SJSA1 (cell line): Measurements from ENCODE around the gene MOB2. TPM values are rescaled to one million over a fixed set of nuclear protein-coding genes. Genes with fewer than 3 reads are reported as not detected.
"Not testable (repeated sequence)": the region's sequence is repeated elsewhere in the genome, so short reads cannot be mapped to it uniquely, and the experiment has no call there.

Experiments used
- DNase-seq, 2 experiments: peaks; one replicate each; pipeline ENCODE4 v3.0.0-alpha.2; 2015 to 2020; ENCODE audit warnings: low spot score in 2 of 2, low read depth in 1 of 2
- H3K27ac ChIP-seq: fragments of 250-450 bp; sonication (Bioruptor Pico); 2 replicates; pipeline ENCODE4 v1.5.1; 2020; ENCODE audit warnings: mild to moderate bottlenecking, moderate library complexity
- H3K27me3 ChIP-seq: fragments of 250-450 bp; sonication (Bioruptor Pico); replicated peaks from 2 replicates; pipeline ENCODE4 v1.5.1; 2020; ENCODE audit warnings: mild to moderate bottlenecking, moderate library complexity
- H3K36me3 ChIP-seq: fragments of 250-450 bp; sonication (Bioruptor Pico); 2 replicates; pipeline ENCODE4 v1.5.1; 2020; ENCODE audit warnings: mild to moderate bottlenecking
- H3K4me1 ChIP-seq: fragments of 250-450 bp; sonication (Bioruptor Pico); replicated peaks from 2 replicates; pipeline ENCODE4 v1.6.1; 2021; ENCODE audit warnings: mild to moderate bottlenecking
- H3K4me3 ChIP-seq: fragments of 250-450 bp; sonication (Bioruptor Pico); 2 replicates; pipeline ENCODE4 v1.5.1; 2020; ENCODE audit warnings: mild to moderate bottlenecking
- H3K9me3 ChIP-seq: fragments of 250-450 bp; sonication (Bioruptor Pico); replicated peaks from 2 replicates; pipeline ENCODE4 v1.5.1; 2020; ENCODE audit warnings: mild to moderate bottlenecking
- total RNA-seq: library from RNA; depleted of rRNA; stranded (reverse); fragments of >200 nt; shearing (Covaris generic); gene quantifications from 2 replicates; pipeline ENCODE4 v1.2.3, GENCODE V29; 2014

Gene MOB2
- total RNA-seq, 1 experiment from 2014 or later: 9.1 TPM

- H3K9me3 ChIP-seq: no peaks in the 10 kb centered on the region
- no peak for DNase-seq
- H3K27me3 ChIP-seq: no peaks in the 10 kb centered on the region
- H3K4me3 ChIP-seq: no peak overlapping the region
- no peaks in the 10 kb centered on the region for H3K36me3 ChIP-seq
- no peak overlapping the region for H3K27ac ChIP-seq
- H3K4me1 ChIP-seq: no peaks in the 10 kb centered on the region
These were observed 27.0 kb upstream of the MOB2 start for GRCh38 chr11:1513326-1514296.

GRCh38 chr11:1512531-1513258 is 26.1 kb upstream of the MOB2 start:
- DNase-seq, H3K27ac ChIP-seq, H3K36me3 ChIP-seq, H3K4me3 ChIP-seq, H3K4me1 ChIP-seq, H3K27me3 ChIP-seq, H3K9me3 ChIP-seq: not testable (repeated sequence)

- Histone ChIP-seq H3K27me3 (no peaks in the 10 kb centered on the region), H3K27ac (no peak overlapping the region)
These were observed 25.4 kb upstream of the MOB2 start for GRCh38 chr11:1511937-1512496.

GRCh38 chr11:1510928-1511327 is 24.3 kb upstream of the MOB2 start:
- DNase-seq: no peak
- no peak overlapping the region for H3K27ac ChIP-seq
- H3K4me1 ChIP-seq: no peaks in the 10 kb centered on the region
- H3K36me3 ChIP-seq: no peaks in the 10 kb centered on the region
- H3K4me3 ChIP-seq: no peak overlapping the region
- no peaks in the 10 kb centered on the region for H3K9me3 ChIP-seq
- no peaks in the 10 kb centered on the region for H3K27me3 ChIP-seq

More at GRCh38 chr11:1511937-1512496, 25.4 kb upstream of the MOB2 start:
- no peaks in the 10 kb centered on the region for H3K9me3 ChIP-seq
- H3K36me3 ChIP-seq: no peaks in the 10 kb centered on the region
- no peak for DNase-seq
- H3K4me1 ChIP-seq: no peaks in the 10 kb centered on the region
- no peak overlapping the region for H3K4me3 ChIP-seq

GRCh38 chr11:1510351-1510750 is 23.8 kb upstream of the MOB2 start:
- H3K4me1 ChIP-seq, H3K4me3 ChIP-seq, H3K36me3 ChIP-seq, H3K27ac ChIP-seq, H3K9me3 ChIP-seq, H3K27me3 ChIP-seq, DNase-seq: not testable (repeated sequence)

- Histone ChIP-seq H3K9me3 (no peaks in the 10 kb centered on the region), H3K4me1 (no peaks in the 10 kb centered on the region), H3K27ac (no peak overlapping the region), H3K4me3 (no peak overlapping the region), H3K36me3 (no peaks in the 10 kb centered on the region), H3K27me3 (no peaks in the 10 kb centered on the region)
- no peak for DNase-seq
These were observed 23.2 kb upstream of the MOB2 start for GRCh38 chr11:1509626-1510255.

- Histone ChIP-seq H3K27ac (no peak overlapping the region), H3K4me1 (no peaks in the 10 kb centered on the region), H3K4me3 (no peak overlapping the region), H3K27me3 (no peaks in the 10 kb centered on the region), H3K36me3 (no peaks in the 10 kb centered on the region), H3K9me3 (no peaks in the 10 kb centered on the region)
- no peak for DNase-seq
These were observed 22.4 kb upstream of the MOB2 start for GRCh38 chr11:1508986-1509385.

- Histone ChIP-seq H3K27ac (no peak overlapping the region), H3K9me3 (no peaks in the 10 kb centered on the region)
These were observed 21.9 kb upstream of the MOB2 start for GRCh38 chr11:1508491-1508891.

GRCh38 chr11:1507381-1508140 is 21.0 kb upstream of the MOB2 start:
- Histone ChIP-seq H3K27me3 (no peaks in the 10 kb centered on the region), H3K4me1 (no peaks in the 10 kb centered on the region), H3K27ac (no peak overlapping the region), H3K9me3 (no peaks in the 10 kb centered on the region), H3K36me3 (no peaks in the 10 kb centered on the region), H3K4me3 (no peak overlapping the region)
- DNase-seq: no peak

More at GRCh38 chr11:1508491-1508891, 21.9 kb upstream of the MOB2 start:
- Histone ChIP-seq H3K4me1 (no peaks in the 10 kb centered on the region), H3K36me3 (no peaks in the 10 kb centered on the region), H3K27me3 (no peaks in the 10 kb centered on the region), H3K4me3 (no peak overlapping the region)
- DNase-seq: no peak

GRCh38 chr11:1506981-1507380 is 20.4 kb upstream of the MOB2 start:
- H3K4me1 ChIP-seq: no peaks in the 10 kb centered on the region
- no peaks in the 10 kb centered on the region for H3K9me3 ChIP-seq
- H3K4me3 ChIP-seq: no peak overlapping the region
- no peaks in the 10 kb centered on the region for H3K36me3 ChIP-seq
- H3K27ac ChIP-seq: no peak overlapping the region
- no peak for DNase-seq
- H3K27me3 ChIP-seq: no peaks in the 10 kb centered on the region

- H3K9me3 ChIP-seq: no peaks in the 10 kb centered on the region
- H3K4me1 ChIP-seq: no peaks in the 10 kb centered on the region
These were observed 18.9 kb upstream of the MOB2 start for GRCh38 chr11:1505480-1505879.

GRCh38 chr11:1504581-1505290 is 18.2 kb upstream of the MOB2 start:
- H3K4me3 ChIP-seq: no peak overlapping the region
- DNase-seq: no peak
- no peak overlapping the region for H3K27ac ChIP-seq
- no peaks in the 10 kb centered on the region for H3K27me3 ChIP-seq
- no peaks in the 10 kb centered on the region for H3K36me3 ChIP-seq
- H3K4me1 ChIP-seq: no peaks in the 10 kb centered on the region
- no peaks in the 10 kb centered on the region for H3K9me3 ChIP-seq

More at GRCh38 chr11:1505480-1505879, 18.9 kb upstream of the MOB2 start:
- no peak overlapping the region for H3K4me3 ChIP-seq
- no peak overlapping the region for H3K27ac ChIP-seq
- no peaks in the 10 kb centered on the region for H3K36me3 ChIP-seq
- DNase-seq: no peak
- H3K27me3 ChIP-seq: no peaks in the 10 kb centered on the region
